Thyroid gland (tissue), 4 donors: ENCODE results near the gene IPO9. TPM values are rescaled to one million over a fixed set of nuclear protein-coding genes. Genes with fewer than 3 reads are reported as not detected.
A peak's percentile ranks its signal among the peaks of the same experiment; 100 is the strongest.

ENCODE experiments used
- DNase-seq, 2 donors: peaks; one replicate each; pipeline ENCODE4 v3.0.0-alpha.2; 2019
- H3K27ac ChIP-seq, 3 donors: fragments of 200-600 bp; sonication (generic); 1 replicate in 2 of 3; 2 replicates in 1 of 3; pipeline ENCODE4 v1.5.1; 2016 to 2019; ENCODE audit warnings: mild to moderate bottlenecking in 1 of 3, moderate library complexity in 1 of 3
- H3K27me3 ChIP-seq: fragments of 200-600 bp; sonication (generic); one replicate; pipeline ENCODE4 v1.5.1; 2019
- H3K36me3 ChIP-seq, 2 donors: fragments of 200-600 bp; sonication (generic); one replicate each; pipeline ENCODE4 v1.5.1; 2016 to 2019
- H3K4me1 ChIP-seq, 2 donors: fragments of 200-600 bp; sonication (generic); one replicate each; pipeline ENCODE4 v1.5.1; 2017 to 2019
- H3K4me3 ChIP-seq, 3 donors: fragments of 200-600 bp; sonication (generic); replicated peaks in 1 of 3; 1 replicate in 2 of 3; 2 replicates in 1 of 3; pipeline ENCODE4 v1.5.1; 2016; ENCODE audit warnings: mild to moderate bottlenecking in 1 of 3
- H3K9me3 ChIP-seq: fragments of 200-600 bp; sonication (generic); one replicate; pipeline ENCODE4 v1.5.1; 2017
- CTCF ChIP-seq, 6 experiments: fragments of 200-600 bp in 3 of 6; fragments of 450-650 bp in 3 of 6; sonication (generic) in 3 of 6; IDR thresholded peaks; one replicate each; pipeline ENCODE4 v1.5.1; 2016 to 2019; ENCODE audit warnings: antibody characterized with exemption in 6 of 6, mild to moderate bottlenecking in 2 of 6, inconsistent platforms in 1 of 6, moderate library complexity in 1 of 6
- POLR2A ChIP-seq, 2 donors: fragments of 450-650 bp; IDR thresholded peaks; one replicate each; pipeline ENCODE4 v1.6.1; 2017; ENCODE audit warnings: antibody characterized with exemption in 2 of 2, mild to moderate bottlenecking in 2 of 2, moderate library complexity in 1 of 2
- WGBS, 2 donors: methylation state at CpG; one replicate each; pipeline ENCODE4 v1.1.5; 2017; 5-methylcytosine and 5-hydroxymethylcytosine counted together
- intact Hi-C: fragments of 100-400 bp; cut with DNase I; formaldehyde crosslinking; loops from one replicate; pipeline ENCODE4 v1.15.1; 2023
- total RNA-seq, 4 donors: library from RNA; depleted of rRNA; stranded (reverse); fragments of >200 nt; gene quantifications; one replicate each; pipeline ENCODE4 v1.2.3, GENCODE V29; 2016

Gene IPO9
- total RNA-seq, 4 donors from 2014 or later: 28.4 to 42.1 (median 36.7) TPM

GRCh38 chr1:201890806-201891450 lies 62.0 kb downstream of the IPO9 start:
- Histone ChIP-seq H3K27ac (no peak overlapping the region), H3K4me3 (no peak overlapping the region), H3K9me3 (no peaks in the 10 kb centered on the region), H3K36me3 (no peaks in the 10 kb centered on the region), H3K4me1 (peaks cover 9 to 23% of the 10 kb centered on the region in 2 donors), H3K27me3 (no peaks in the 10 kb centered on the region)
- WGBS, 2 donors: 65 to 89% methylated on average over 3 of the region's 3 CpGs
- TF ChIP-seq CTCF (IDR thresholded peaks at IDR 0.05) (no peak), POLR2A (IDR thresholded peaks at IDR 0.05) (no peak)
- intact Hi-C loops: loop anchor here (2.0 to 10.0 kb wide), 2 partner anchors 82 to 224 kb away; no protein-coding TSS in a partner anchor
- DNase-seq: no peak

- DNase-seq: peak in 1 of 2 donors; percentile 2
- Histone ChIP-seq H3K4me1 (peaks cover 9 to 21% of the 10 kb centered on the region in 2 donors), H3K36me3 (no peaks in the 10 kb centered on the region), H3K27ac (no peak overlapping the region), H3K4me3 (no peak overlapping the region), H3K9me3 (no peaks in the 10 kb centered on the region), H3K27me3 (no peaks in the 10 kb centered on the region)
- WGBS, 2 donors: 88 to 89% methylated on average over 5 of the region's 5 CpGs
- intact Hi-C loops: loop anchor here (2.0 to 10.0 kb wide), 2 partner anchors 81 to 223 kb away; no protein-coding TSS in a partner anchor
- TF ChIP-seq CTCF (IDR thresholded peaks at IDR 0.05) (no peak), POLR2A (IDR thresholded peaks at IDR 0.05) (no peak)
Observed at GRCh38 chr1:201891451-201892045, 62.6 kb downstream of the IPO9 start.

GRCh38 chr1:201892211-201892610 lies 63.3 kb downstream of the IPO9 start:
- no peak for TF ChIP-seq POLR2A (IDR thresholded peaks at IDR 0.05)
- 84 to 98% methylated on average over 6 of the region's 6 CpGs for WGBS, 2 donors
- Histone ChIP-seq H3K27ac (no peak overlapping the region), H3K9me3 (no peaks in the 10 kb centered on the region), H3K4me1 (peaks cover 9 to 21% of the 10 kb centered on the region in 2 donors), H3K27me3 (no peaks in the 10 kb centered on the region), H3K4me3 (no peak overlapping the region), H3K36me3 (no peaks in the 10 kb centered on the region)
- intact Hi-C loops: loop anchor here (10.0 kb wide), 1 partner anchor 223 kb away; no protein-coding TSS in a partner anchor
- DNase-seq: no peak

GRCh38 chr1:201893431-201893830 lies 64.5 kb downstream of the IPO9 start:
- no peaks in the 10 kb centered on the region for H3K9me3 ChIP-seq
- H3K27me3 ChIP-seq: no peaks in the 10 kb centered on the region
- no peaks in the 10 kb centered on the region for H3K36me3 ChIP-seq
- 57 to 79% methylated on average over 3 of the region's 3 CpGs for WGBS, 2 donors
- peaks cover 5 to 12% of the 10 kb centered on the region in 2 donors for H3K4me1 ChIP-seq
- DNase-seq: no peak
- H3K4me3 ChIP-seq: no peak overlapping the region
- intact Hi-C loops: loop anchor here (10.0 kb wide), 1 partner anchor 221 kb away; no protein-coding TSS in a partner anchor
- TF ChIP-seq CTCF (IDR thresholded peaks at IDR 0.05): no peak
- TF ChIP-seq POLR2A (IDR thresholded peaks at IDR 0.05): no peak
- H3K27ac ChIP-seq: no peak overlapping the region

- 59 to 66% methylated on average over 5 of the region's 5 CpGs for WGBS, 2 donors
- Histone ChIP-seq H3K4me1 (peaks cover 7 to 16% of the 10 kb centered on the region in 2 donors), H3K36me3 (no peaks in the 10 kb centered on the region), H3K27me3 (no peaks in the 10 kb centered on the region), H3K27ac (no peak overlapping the region), H3K9me3 (no peaks in the 10 kb centered on the region), H3K4me3 (no peak overlapping the region)
- no peak for TF ChIP-seq CTCF (IDR thresholded peaks at IDR 0.05)
- no peak for TF ChIP-seq POLR2A (IDR thresholded peaks at IDR 0.05)
- intact Hi-C loops: loop anchor here (10.0 kb wide), 1 partner anchor 220 kb away; no protein-coding TSS in a partner anchor
- DNase-seq: peak; percentile 35 to 40
Observed at GRCh38 chr1:201894343-201895119, 65.6 kb downstream of the IPO9 start.
